KOPT-K1 (cell line): Measurements from ENCODE around the gene ADAP1.
"Not testable (repeated sequence)": the region's sequence is repeated elsewhere in the genome, so short reads cannot be mapped to it uniquely, and the experiment has no call there.

Experiments
- H3K27ac ChIP-seq: fragments of 200-600 bp; sonication (generic); 2 replicates; pipeline ENCODE4 v1.5.1; 2016; ENCODE audit warnings: antibody characterized with exemption, mild to moderate bottlenecking, low read depth, low read length; ENCODE audit not compliant: poor library complexity, severe bottlenecking
- H3K36me3 ChIP-seq: fragments of 200-600 bp; sonication (generic); 2 replicates; pipeline ENCODE4 v1.5.1; 2017; ENCODE audit warnings: antibody characterized with exemption, mild to moderate bottlenecking, low read length, moderate library complexity; ENCODE audit not compliant: insufficient read depth
- H3K9me3 ChIP-seq: fragments of 200-600 bp; sonication (generic); 2 replicates; pipeline ENCODE4 v1.5.1; 2017; ENCODE audit warnings: antibody characterized with exemption, low read length, mild to moderate bottlenecking; ENCODE audit not compliant: insufficient read depth, poor library complexity, severe bottlenecking

Gene ADAP1

DNA sequence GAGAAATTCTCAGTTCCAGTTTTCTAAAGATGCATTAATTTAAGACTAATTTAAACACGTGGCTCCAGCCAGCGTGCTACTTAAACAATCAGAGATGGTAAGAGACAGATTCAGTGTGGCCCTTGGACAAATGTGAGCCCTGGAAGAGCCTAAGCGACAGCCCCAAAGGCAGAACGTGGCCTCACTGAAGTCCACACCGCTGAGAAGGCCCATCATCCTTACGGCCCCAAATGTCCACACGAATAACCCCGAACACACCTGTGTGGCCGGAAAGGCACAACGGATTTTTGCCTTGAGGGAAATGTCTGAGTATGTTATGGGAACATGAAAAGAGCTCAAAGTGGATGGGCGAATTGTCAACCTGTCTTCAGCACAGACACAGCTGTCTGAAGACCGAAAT is 17.6 kb upstream of the ADAP1 start:
- Histone ChIP-seq H3K36me3 (peaks cover 64% of the 10 kb centered on the region), H3K9me3 (no peaks in the 10 kb centered on the region), H3K27ac (no peak overlapping the region)

DNA sequence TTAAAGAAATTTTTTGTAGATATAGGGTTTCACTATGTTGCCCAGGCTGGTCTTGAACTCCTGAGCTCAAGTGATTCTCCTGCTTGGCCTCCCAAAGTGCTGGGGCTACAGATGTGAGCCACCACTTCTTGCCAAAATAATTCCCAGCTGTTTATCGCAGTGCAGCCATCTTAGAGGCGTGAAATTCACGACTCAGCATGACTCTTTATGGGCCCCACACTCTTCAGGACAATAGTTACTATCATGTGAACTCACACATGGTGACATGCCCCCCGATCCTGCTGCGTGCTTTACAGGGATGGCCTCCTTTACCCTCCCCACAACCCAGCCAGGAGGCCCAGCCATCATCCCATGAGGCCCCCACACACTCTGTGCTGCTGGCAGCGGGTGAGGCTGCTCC is 16.3 kb upstream of the ADAP1 start:
- Histone ChIP-seq H3K9me3 (no peaks in the 10 kb centered on the region), H3K27ac (no peak overlapping the region)

GRCh38 chr7:969403-969802 is 14.9 kb upstream of the ADAP1 start:
- Histone ChIP-seq H3K27ac (no peak overlapping the region), H3K36me3 (peaks cover 80% of the 10 kb centered on the region), H3K9me3 (no peaks in the 10 kb centered on the region)

More for the DNA sequence above, 16.3 kb upstream of the ADAP1 start:
- peaks cover 75% of the 10 kb centered on the region for H3K36me3 ChIP-seq

- Histone ChIP-seq H3K36me3 (peaks cover 79% of the 10 kb centered on the region), H3K27ac (no peak overlapping the region), H3K9me3 (no peaks in the 10 kb centered on the region)
Observed at GRCh38 chr7:968205-969105, 14.0 kb upstream of the ADAP1 start.

- peaks cover 70% of the 10 kb centered on the region for H3K36me3 ChIP-seq
- no peaks in the 10 kb centered on the region for H3K9me3 ChIP-seq
- H3K27ac ChIP-seq, result no peak overlapping the region
Observed at GRCh38 chr7:967361-968082, 13.0 kb upstream of the ADAP1 start.

- peaks cover 59% of the 10 kb centered on the region for H3K36me3 ChIP-seq
- H3K9me3 ChIP-seq, result no peaks in the 10 kb centered on the region
- no peak overlapping the region for H3K27ac ChIP-seq
Observed at GRCh38 chr7:966291-967069, 12.0 kb upstream of the ADAP1 start.

- no peaks in the 10 kb centered on the region for H3K9me3 ChIP-seq
- no peak overlapping the region for H3K27ac ChIP-seq
Observed at GRCh38 chr7:964401-965231, 10.1 kb upstream of the ADAP1 start.

DNA sequence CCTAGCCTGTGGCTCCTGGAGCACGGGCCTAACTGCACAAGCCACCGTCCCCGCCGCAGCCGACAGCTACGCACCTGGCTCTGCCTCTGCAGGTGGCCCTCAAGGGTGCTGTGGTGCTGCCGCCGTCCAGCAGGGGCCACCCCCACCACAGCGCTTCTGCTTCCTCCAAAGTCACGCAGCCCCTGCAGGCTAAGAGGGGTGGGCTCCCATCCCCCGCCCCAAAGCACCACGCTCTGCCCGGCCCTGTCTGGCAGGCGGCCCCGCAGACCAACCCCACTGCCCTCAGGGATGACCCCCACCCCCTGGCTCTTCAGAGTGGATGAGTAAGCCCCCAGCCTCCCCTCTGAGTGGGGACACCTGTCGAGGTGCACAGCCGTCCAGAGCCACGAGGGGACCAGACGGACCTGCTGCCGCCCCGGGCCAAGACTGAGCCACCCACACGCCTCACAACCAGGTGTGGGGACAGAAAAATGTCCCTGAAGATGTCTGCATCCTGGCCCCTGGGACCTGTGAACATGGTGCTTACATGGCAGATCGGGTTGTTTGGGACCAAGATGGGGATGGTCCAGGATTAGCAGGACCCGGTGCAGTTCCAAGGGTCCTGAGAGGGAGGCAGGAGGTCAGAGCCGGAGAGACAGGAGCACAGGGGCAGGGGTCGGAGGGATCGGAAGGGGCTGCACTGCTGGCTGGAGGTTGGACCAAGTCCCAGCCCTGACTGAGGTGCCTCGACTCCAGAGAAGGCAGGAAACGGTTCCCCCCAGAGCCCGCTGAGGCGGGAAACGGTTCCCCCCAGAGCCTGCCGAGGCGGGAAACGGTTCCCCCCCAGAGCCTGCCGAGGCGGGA is 9.0 kb upstream of the ADAP1 start:
- H3K36me3 ChIP-seq, result peaks cover 29% of the 10 kb centered on the region
- H3K9me3 ChIP-seq, result no peaks in the 10 kb centered on the region
- no peak overlapping the region for H3K27ac ChIP-seq

More at GRCh38 chr7:964401-965231, 10.1 kb upstream of the ADAP1 start:
- peaks cover 41% of the 10 kb centered on the region for H3K36me3 ChIP-seq

DNA sequence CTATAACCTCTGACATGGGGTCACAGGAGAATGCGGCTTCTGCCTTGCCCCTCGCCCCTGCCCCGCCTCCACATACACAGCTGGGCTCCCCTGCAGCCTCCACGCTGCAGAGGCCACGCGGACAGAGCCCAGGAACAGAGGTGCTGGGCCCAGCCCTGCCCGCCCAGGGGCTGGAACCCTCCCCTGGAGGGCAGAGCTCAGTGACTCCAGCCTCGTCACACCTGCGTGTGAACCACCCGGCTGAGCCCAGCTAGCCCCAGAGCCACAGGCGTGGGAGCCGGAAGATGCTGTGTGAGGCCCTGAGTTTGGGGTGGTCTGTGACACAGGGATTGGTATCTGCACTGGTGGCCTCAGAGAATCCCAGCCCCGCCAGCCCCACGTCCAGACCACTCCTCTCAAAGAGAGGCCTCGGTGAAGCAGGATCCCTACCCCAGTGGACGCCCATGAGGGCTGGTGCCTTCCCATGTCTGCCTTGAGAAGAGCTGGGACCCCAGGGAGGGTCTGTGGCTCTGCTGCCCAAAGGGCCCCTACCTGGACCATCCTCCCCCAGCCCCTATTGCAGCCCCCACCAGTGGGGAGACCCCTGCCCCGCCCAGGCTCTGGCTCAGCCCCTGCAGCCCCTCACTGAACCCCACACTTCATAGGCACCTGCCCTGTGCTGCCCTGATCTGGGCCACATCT is 8.1 kb upstream of the ADAP1 start:
- Histone ChIP-seq H3K27ac (no peak overlapping the region), H3K36me3 (peaks cover 20% of the 10 kb centered on the region), H3K9me3 (no peaks in the 10 kb centered on the region)

GRCh38 chr7:961546-962400 is 7.3 kb upstream of the ADAP1 start:
- Histone ChIP-seq H3K27ac (no peak overlapping the region), H3K36me3 (peaks cover 12% of the 10 kb centered on the region), H3K9me3 (no peaks in the 10 kb centered on the region)

DNA sequence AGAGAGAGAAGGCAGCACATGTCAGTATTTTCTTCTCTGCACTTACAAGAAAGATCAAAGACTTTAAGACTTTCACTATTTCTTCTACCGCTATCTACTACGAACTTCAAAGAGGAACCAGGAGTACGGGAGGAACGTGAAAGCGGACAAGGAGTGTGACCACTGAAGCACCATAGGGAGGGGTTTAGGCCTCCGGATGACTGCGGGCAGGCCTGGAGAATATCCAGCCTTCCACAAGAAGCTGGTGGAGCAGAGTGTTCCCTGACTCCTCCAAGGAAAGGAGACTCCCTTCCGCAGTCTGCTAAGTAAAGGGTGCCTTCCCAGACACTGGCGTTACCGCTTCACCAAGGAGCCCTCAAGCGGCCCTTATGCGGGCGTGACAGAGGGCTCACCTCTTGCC is 6.5 kb upstream of the ADAP1 start:
- H3K36me3 ChIP-seq, H3K27ac ChIP-seq, H3K9me3 ChIP-seq: not testable (repeated sequence)

DNA sequence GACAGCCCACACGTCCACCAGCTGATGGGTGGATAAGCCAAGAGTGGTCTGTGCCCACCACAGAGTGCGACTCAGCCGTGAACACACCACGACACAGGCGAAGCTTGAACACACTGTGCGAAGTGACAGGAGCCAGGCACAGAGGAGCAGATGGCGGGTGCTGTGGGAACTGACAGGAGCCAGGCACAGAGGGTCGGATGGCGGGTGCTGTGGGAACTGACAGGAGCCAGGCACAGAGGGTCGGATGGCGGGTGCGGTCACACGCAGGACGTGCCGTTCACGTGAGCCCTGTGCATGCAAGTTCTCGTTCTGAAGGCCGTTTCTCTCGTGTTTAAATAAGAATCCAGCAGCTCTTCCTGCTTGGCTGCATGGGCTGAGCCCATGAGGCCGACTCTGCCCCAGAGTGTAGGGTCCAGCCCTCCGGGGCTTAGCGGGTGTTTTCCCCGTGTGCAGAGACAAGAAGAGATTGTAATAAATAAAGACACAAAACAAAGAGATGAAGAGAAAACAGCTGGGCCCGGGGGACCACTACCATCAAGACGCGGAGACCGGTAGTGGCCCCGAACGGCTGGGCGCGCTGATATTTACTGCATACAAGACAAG is 5.9 kb upstream of the ADAP1 start:
- no peak overlapping the region for H3K27ac ChIP-seq
- peaks cover under 1% of the 10 kb centered on the region; the same call in 1 of the 2 replicates for H3K36me3 ChIP-seq
- H3K9me3 ChIP-seq, result no peaks in the 10 kb centered on the region
